GM21360 (cell line): Measurements from ENCODE around the gene LARP4B.
A peak's percentile ranks its signal among the peaks of the same experiment; 100 is the strongest.

Experiments used
- ATAC-seq: cut with Tn5 transposase; IDR thresholded peaks from one replicate; pipeline ENCODE4 v1.9.1; 2021; ENCODE audit warnings: mild to moderate bottlenecking, moderate library complexity; ENCODE audit not compliant: unreplicated experiment

Gene LARP4B

DNA sequence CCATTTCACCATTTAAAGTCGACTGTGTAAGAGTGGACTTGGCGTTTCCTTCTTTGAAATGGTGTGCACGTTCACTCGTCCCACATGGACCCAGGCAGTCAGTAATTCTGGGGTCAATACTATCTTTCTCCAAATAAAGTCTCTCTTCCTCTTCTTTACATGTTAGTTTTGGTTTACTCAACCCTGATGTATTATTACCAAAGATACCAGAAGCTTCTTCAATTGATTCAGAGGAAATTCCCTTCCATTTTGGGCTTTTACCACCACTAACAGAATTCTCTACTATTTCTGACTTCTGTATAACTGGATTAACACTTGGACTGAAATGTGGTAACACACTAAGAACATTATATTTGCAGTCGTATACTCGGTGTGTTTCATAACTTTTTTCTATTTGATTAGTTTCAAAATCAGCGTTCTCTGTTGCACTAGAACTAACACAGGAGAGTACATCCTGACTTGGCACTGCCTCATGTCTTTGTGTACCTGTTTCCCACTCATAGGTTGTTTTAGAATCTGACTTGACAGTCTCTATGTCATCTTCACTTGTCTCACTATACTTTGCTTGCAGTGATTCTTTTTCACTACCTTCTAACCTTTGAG, 60.8 kb downstream of the LARP4B start:
- ATAC-seq, result no peak

DNA sequence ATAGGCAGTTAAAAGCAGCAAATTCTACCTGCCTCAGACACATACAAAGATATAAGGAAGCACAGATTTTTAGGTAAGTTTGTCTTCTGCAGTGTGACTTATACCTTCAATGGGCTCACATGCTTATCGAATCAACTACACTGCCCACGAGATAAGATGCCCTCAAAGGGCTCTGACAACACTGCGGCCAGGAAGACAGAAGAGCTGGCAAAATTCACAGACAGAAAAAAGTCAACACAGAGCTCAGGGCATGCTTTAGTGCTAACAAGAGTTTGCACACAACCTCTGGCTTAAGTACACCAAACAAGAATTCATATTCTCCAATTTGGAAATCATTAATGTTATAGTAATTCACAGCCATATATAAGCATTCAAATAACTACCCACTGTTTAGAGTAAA, 62.3 kb downstream of the LARP4B start:
- no peak for ATAC-seq

DNA sequence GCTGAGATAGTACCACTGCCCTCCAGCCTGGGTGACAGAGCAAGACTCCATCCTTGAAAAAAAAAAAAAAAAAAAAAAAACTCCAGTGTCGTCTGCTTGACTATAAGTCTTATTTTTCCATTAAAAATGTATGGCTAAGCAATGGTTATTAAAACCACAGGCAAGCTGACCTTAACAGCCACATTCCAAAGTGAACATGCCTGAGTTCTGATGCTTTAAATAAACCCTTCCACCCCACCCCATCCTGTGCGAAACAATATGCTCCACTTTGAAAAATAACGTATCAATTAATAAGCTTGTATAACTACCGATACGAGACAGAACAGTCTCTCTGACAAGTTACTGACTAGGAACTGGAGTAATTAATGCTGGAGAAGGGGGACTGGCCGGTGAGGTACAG, 63.7 kb downstream of the LARP4B start:
- no peak for ATAC-seq

DNA sequence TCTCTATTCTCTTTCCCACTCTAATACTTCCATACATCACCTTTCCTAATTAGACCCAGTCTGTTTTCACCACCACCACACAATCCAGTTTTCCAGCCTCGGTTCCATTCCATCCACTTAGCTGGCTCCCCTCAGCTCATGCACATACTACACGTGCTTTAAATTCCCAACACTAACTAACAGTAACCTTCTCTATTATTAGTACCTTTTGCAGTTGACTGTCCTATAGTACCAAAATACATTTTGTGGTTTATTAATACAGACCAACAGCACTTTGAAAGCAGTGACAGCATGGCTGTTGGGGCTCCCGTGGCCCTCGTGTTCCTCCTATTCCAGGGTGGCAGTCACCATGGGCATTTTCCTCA, 64.9 kb downstream of the LARP4B start:
- no peak for ATAC-seq

DNA sequence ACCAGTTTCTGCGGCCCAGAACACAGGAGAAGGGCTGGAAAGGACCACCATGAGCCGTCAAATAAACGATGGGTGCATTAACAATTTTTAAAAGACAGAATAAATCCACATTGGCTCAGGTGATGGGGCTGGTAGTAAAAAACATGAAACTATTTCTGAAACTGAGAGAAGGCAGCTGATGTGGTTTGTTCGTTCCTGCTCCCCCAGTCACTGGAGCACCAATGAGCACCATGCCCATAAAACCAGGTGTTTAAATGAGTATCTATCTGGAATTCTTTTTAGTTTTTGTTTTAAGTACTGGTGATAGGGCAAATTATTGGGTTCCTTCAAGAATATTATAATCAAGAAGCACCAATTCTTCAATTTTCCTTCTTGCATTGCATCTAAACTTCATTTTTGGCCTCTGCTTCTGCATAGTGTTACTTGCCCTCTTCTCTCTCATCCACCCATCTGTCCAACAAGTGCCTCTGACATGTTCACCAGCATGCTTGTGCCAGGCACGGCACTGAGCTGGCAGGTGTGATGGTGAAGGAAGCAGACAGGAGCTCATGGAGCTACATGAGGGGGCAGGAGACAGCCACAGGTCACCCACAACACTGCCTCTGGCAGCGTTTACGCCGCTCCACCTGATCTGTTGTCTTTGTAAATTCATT, 65.5 kb downstream of the LARP4B start:
- no peak for ATAC-seq

DNA sequence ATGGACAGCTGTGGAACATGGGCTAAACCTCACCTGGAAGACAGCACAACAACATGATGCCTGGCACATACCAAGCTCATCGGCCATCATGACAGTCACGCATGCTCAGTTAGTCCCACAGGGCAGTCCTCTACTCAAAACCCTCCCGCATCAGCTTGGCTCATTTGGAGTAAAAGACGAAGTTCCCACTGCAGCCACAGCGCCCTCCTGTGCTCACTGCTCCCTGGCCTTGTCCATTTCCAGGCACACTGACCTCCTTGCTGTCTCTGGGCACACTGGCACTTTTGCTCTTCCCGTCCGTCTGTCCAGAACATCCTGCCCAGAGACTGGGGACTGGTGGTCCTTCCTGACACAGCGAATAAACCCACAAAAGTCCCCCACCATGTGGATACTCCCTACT, 66.2 kb downstream of the LARP4B start:
- no peak for ATAC-seq

DNA sequence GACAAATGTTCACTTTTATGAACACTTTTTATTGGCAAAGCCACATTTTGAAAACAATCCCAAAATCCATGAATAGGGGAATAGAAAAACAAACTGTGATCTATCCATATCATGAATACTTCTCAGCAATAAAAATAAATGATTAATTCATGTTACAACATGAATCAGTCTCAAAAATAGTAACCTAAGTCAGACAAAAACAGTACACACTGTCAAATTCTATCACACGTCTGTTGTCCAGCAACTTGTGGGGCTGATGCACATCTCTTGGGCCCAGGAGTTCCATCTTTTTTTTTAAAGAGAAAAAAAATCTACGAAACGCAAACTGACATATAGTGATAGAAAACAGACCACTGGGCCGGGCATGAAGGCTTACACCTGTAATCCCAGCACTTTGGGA, 71.0 kb downstream of the LARP4B start:
- ATAC-seq, result no peak

DNA sequence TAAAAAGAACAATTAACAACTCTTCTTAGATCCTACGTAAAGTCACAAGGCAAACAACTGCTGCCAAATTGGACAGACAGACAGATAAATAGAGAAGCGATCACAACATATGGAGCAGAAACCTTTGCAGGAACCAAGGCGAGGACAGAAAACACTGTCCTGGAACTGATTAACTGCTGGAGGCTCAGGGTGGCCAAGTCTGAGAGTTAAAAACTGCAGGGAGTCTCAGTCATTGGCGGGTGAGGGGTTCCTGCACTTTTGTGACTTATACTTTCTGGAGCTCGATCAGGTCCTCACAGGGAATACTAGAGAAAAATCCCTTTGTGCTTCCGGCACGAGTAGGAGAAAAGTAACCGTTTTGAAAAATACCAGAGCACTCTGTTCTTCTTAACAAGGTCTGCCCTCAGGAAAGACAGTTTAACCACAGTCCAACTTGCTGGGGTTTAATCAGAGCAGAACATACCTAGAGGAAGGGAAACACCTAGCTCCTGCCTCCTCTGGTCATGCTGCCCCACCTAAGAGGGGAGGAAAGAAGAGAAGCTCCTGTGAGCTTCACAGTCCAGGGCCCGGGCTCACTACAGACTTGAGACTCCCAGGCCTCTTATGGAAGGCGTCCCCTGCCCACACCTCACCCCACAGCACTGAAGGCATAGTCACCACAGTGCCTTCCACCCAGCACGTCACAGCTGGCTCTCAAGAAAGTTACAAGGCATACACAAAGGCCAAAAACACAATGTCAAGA, 74.9 kb downstream of the LARP4B start:
- ATAC-seq, result no peak

DNA sequence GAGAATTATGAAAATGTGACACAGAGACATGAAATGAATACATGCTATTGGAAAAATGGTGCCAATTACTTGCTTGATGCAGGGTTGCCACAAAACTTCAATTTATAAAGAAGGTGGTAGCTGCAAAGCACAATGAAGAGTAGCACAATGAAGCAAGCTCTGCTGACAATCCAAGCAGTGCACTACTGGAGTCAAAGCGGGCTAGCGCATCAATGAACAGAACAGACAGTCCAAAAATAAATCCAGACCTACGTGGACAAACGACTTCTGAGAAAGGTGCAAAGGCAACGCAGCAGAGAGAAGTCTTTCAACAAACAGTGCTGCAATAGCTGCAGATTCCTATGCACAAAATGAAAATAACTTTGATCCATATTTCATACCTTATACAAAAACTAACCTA, 75.8 kb downstream of the LARP4B start:
- no peak for ATAC-seq

DNA sequence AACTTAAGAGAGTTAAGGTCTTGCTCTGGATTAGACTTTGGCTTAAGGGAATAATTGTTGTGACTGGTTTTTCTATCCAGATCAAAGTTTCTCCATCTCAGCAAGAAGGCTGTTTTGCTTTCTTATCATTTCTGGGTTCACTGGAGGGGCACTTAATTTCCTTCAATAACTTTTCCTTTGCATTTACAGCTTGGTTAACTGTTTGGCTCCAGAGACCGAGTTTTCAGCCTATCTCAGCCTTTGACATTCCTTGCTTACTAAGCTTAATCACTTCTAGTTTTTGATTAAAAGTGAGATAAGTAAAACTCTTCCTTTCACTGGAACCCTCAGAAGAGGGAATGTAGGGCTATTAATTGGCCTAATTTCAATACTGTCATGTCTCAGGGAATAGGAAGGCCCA, 76.4 kb downstream of the LARP4B start:
- no peak for ATAC-seq

DNA sequence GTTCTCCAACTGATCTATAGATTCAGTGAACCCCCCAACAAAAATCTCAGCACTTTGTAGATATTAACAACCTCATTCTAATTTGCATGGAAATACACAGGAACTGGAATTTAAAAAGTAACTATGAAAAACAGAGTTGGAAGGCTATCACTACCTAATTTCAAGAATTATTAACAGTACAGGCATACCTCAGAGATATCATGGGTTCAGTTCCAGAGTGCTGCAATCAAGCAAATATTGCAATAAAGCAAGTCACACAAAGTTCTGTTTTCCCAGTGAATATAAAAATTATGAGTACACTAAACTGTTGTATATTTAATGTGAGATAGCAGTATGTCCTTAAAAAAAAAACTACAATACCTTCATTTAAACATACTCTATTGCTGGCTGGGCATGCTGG, 78.5 kb downstream of the LARP4B start:
- no peak for ATAC-seq

DNA sequence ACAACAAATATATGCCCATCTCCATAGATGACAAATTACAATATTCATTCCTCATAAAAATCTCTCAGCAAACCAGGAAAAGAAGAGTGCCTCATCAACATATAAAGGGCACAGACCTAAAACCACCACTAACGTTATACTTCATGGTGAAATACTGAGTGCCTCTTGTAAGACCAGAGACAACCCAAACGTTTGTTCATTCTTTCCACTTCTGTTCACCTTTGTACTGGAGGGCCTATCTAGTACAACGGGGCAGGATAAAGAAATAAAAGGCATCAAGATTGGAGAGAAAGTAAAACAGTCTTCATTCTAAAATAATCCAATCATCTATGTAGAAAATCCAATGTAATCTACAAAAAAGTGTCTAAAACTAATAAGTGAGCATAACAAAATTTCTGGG, 79.1 kb downstream of the LARP4B start:
- peak; percentile 22 for ATAC-seq

DNA sequence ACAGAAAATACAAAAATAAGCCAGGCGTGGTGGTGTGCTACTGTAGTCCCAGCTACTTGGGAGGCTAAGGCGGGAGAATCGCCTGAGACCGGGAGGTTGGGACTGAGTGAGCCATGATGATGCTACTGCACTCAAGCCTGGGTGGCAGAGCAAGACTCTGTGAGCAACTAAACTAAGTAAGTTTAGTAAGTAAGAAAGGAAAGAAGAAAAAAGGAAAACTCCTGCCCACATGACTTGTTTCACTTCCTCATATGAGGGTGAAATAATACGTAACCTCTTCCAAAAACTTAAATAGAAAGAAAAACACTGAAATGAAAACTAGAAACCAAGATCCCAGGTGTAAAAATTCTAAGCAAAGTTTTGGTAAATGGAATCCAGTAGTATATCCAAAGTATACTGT, 79.6 kb downstream of the LARP4B start:
- ATAC-seq, result peak; percentile 88

DNA sequence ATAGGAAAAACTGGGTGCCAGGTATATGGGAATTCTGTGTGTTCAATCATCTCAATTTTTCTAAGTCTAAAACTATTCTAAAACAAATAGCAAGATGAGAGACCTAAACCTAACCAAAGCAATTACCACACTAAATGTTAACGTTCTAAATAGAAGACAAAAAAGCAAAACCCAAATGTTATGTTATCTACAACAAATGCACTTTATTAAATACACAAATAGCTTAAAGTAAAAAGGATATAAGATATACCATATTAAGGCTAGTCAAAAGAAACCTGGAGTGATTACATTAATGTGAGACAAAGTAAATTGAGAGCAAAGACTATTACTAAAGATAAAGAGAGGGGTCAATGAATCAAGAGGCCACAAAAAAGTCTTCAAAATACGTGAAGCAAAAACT, 81.4 kb downstream of the LARP4B start:
- no peak for ATAC-seq

DNA sequence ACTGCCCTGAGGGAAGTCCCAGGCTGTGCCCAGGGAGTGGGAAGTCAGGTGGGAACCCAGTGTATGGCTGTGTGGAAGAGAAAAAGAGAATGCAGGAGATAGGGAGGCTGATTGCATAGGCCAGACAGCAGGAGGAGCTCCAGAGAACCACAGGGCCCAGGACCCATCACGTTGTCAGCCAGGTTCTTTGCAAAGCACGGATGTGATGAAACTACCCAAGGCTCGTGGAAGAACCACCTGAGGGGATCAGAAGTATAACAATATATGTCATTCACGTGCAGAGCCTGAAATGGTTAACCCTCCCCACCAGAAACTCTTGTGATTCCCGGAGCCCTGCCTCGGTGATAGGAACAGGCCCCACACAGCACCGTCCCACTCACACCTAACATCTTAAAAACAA, 83.6 kb downstream of the LARP4B start:
- ATAC-seq, result no peak

DNA sequence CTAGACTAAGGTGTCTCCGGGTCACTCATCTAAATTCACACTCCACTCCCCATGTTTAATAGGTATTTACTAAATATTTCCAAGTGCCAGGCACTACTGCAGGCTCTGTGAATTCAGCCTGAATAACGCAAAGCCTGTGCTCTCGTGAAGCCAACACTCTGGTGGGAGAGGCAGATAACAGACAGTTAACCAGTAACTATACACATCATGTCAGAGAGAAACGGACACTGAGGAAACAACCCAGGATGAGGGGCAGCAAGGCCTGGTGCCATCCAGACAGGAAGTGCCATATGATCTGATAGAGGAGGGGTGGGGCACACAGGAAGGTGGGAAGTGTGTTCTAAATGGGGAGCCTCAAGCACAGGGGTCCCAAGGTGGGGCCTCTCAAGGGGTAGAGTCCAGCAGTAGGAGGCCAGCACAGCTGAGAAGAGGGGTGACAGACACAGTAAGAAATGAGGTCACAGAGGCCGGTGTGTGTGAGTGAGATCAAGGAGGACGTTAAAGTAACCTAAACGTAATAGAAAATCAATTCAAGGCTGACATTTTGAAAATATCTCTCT, 85.3 kb downstream of the LARP4B start:
- no peak for ATAC-seq

DNA sequence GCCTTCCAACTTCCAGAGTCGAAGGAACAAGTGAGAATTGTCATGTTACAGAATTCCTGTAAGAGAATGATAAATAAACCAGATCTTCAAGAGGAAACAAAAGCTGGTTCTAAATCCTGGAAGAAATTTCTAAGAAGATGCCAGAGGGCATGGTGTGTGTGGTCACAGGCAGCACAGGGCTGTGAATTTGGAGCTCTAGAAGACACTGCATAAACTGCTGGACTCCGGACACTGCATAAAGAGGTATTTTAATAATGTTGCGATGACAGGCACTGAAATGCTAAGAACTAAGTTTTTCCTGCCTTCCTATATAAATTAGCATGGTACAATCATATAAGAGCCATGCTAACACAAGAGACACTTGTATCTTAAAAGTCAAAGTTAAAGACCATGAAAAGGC, 86.0 kb downstream of the LARP4B start:
- ATAC-seq, result no peak

DNA sequence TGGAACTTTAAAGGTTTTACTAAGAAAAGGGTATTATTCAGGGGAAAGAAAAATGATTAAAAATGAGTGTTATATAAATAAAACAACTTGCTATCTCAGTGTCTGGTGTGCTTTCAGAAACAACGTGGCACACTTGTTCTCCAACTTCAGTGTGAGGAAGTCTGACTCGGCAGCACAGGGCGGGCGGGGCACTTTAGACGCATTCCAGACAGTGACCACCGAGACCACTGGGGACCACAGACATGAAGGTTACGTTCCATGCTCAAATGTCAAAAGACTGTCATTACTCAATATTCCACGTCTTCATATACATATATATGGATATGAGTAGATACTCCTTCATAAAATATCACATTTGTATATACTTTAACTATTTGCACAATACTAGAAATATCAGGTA, 87.0 kb downstream of the LARP4B start:
- ATAC-seq, result no peak

DNA sequence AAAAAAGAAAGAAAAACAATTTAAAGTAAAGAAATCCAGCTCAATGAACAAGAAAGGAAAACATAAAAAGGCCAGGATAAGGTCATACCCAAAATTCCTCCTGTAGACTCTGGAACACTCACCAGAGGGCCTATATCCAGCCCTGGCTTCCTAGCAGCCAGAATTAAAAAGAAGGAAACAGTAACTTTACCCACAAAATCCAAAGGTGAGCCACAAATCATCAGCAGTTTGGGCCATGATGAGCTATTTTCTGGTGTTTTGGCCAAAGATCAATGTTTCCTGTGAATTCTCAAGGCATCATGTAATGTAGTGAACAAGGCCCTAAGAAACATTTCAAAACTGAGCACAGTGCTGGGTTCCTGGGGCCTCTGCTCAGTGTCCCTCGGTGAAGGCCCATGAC, 87.8 kb downstream of the LARP4B start:
- no peak for ATAC-seq

DNA sequence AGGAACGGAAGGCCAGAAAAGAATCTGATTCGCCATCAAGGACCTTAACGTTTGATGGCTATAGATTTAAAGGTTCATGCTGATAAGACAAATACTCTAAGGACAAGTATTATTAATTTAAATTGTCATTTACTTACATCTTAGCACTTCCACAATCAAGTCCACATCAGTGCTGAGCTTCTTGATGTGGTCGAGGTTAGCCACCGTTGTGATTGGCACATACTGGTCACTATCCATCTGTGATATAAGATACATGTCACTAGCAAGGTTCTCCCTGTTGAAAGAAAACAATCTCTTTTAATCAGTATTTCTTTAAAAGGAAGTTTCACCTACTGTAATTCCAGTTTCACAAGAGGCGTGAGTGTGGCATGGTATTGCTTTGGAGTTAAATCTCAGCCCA, 88.7 kb downstream of the LARP4B start:
- no peak for ATAC-seq

DNA sequence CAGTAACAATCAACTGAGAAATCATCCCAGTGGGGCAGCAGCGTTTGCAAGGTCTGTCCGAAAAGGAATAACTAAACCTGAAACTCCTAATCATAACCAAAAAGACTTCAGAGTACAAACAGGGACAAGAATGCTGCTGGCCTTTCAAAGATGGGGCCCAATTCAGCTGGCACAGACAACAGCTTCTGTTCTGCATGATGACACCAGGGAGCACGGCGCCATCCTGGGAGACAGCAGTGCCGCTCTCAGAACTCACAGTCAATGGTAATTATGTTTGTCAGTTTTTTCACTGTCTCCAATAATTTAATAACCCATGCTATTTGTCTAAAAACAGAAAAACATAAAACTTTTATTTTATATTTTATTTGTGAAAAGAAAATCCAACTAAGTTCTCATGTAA, 90.0 kb downstream of the LARP4B start:
- ATAC-seq, result no peak

DNA sequence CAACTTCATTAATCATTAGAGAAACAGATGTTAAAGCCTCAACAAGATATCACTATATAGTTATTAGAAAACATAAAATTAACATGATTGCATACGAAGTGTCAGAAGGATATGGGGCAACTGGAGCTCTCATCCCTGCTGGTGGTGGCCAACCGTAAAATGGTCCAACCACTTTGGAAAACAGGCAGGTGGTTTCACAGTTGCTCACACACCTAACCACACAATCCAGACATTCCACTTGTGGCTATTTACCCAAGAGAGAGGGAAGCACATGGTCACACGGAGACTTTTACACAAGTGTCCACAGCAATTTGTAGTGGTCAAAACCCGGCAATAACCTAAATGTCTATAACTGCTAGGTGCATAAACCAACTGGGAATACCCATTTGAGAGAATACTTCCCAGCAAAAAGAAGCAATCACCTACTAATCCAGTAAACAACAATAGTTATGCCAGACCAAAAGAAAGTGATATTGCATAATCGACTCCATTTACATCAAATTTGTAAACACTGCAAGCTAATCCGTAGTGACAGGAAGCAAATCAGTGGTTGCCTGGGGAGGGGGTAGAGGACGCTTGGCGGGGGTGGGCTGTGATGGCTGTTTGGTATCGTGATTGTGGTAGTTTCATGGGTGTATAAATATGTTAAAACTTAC, 91.8 kb downstream of the LARP4B start:
- no peak for ATAC-seq
